Stomach (tissue), 9 donors: Measurements from ENCODE around the gene STK11IP. TPM values are rescaled to one million over a fixed set of nuclear protein-coding genes. Genes with fewer than 3 reads are reported as not detected.

Experiments used
- DNase-seq, 2 donors: peaks; one replicate each; pipeline versions ENCODE4 v3.0.0 to v3.0.0-alpha.2; 2013 to 2019
- H3K27ac ChIP-seq, 5 donors: fragments of 200-600 bp in 4 of 5; sonication (generic) in 4 of 5; one replicate each; pipeline ENCODE4 v1.5.1; 2013 to 2019; ENCODE audit warnings: mild to moderate bottlenecking in 1 of 5, moderate library complexity in 1 of 5
- H3K27me3 ChIP-seq, 3 donors: fragments of 200-600 bp; sonication (generic); one replicate each; pipeline ENCODE4 v1.5.1; 2017 to 2019; ENCODE audit warnings: mixed run types in 1 of 3
- H3K36me3 ChIP-seq, 4 donors: fragments of 200-600 bp; sonication (generic); 1 replicate in 3 of 4; 2 replicates in 1 of 4; pipeline ENCODE4 v1.5.1; 2016 to 2019
- H3K4me1 ChIP-seq, 4 donors: fragments of 200-600 bp; sonication (generic); one replicate each; pipeline ENCODE4 v1.5.1; 2016 to 2019
- H3K4me3 ChIP-seq, 4 donors: fragments of 200-600 bp; sonication (generic) in 3 of 4; one replicate each; pipeline ENCODE4 v1.5.1; 2016 to 2019; ENCODE audit warnings: mild to moderate bottlenecking in 1 of 4
- H3K9me3 ChIP-seq, 4 donors: fragments of 200-600 bp; sonication (generic); one replicate each; pipeline ENCODE4 v1.5.1; 2016 to 2019
- CTCF ChIP-seq, 7 experiments: fragments of 450-650 bp in 4 of 7; fragments of 200-600 bp in 3 of 7; sonication (generic) in 3 of 7; IDR thresholded peaks; one replicate each; pipeline ENCODE4 v1.5.1; 2016 to 2019; ENCODE audit warnings: antibody characterized with exemption in 7 of 7, control low read depth in 2 of 7, mild to moderate bottlenecking in 1 of 7
- EP300 ChIP-seq: sonication (generic); formaldehyde crosslinking; IDR thresholded peaks from one replicate; pipeline ENCODE4 v1.6.1; 2017; ENCODE audit warnings: antibody characterized with exemption
- POLR2A ChIP-seq, 4 donors: fragments of 450-650 bp; IDR thresholded peaks; one replicate each; pipeline ENCODE4 v1.6.1; 2016; ENCODE audit warnings: antibody characterized with exemption in 4 of 4, control low read depth in 2 of 4, mild to moderate bottlenecking in 1 of 4, moderate library complexity in 1 of 4
- POLR2AphosphoS5 ChIP-seq, 3 donors: sonication (generic); formaldehyde crosslinking; IDR thresholded peaks; one replicate each; pipeline ENCODE4 v1.6.1; 2016; ENCODE audit warnings: antibody characterized with exemption in 3 of 3
- WGBS, 5 donors: extraction: QIAGEN DNeasy Blood & Tissue Kit in 3 of 5; methylation state at CpG; one replicate each; pipeline versions ENCODE4 v1.1.5 to v1.1.7; 2013 to 2018; 5-methylcytosine and 5-hydroxymethylcytosine counted together
- intact Hi-C: fragments of 100-400 bp; cut with DNase I; formaldehyde crosslinking; loops from one replicate; pipeline ENCODE4 v1.15.1; 2023; ENCODE audit warnings: low total_unique reads
- polyA plus RNA-seq, 3 donors: library from polyadenylated mRNA; stranded (reverse); fragments of 200-250 nt; gene quantifications; one replicate each; pipeline ENCODE4 v1.2.3, GENCODE V29; 2013
- total RNA-seq, 5 donors: library from RNA; depleted of rRNA; stranded (reverse); fragments of >200 nt; gene quantifications; one replicate each; pipeline versions ENCODE4 v1.1.0 to v1.2.3, GENCODE V29; 2014 to 2016
- donor health status: healthy with polysubstance abuse.
- donor health status: Bipolar disorder and iron deficiency.
- donor health status: healthy.

Gene STK11IP
- total and polyA plus RNA-seq, 8 donors, result 6.8 to 89.5 (median 14.6) TPM

GRCh38 chr2:219603771-219604170 is 6.1 kb downstream of the STK11IP start:
- no peak overlapping the region for H3K27ac ChIP-seq
- TF ChIP-seq EP300, result no peak
- TF ChIP-seq CTCF (IDR thresholded peaks at IDR 0.05), result no peak
- TF ChIP-seq POLR2A (IDR thresholded peaks at IDR 0.05), result no peak
- TF ChIP-seq POLR2AphosphoS5 (IDR thresholded peaks at IDR 0.05), result no peak
- DNase-seq, result no peak
- WGBS, 5 donors, result 86 to 93% (median 89%) methylated on average over 5 of the region's 5 CpGs
- no peaks in the 10 kb centered on the region for H3K27me3 ChIP-seq
- peaks cover 42 to 82% (median 80%) of the 10 kb centered on the region in 4 donors for H3K36me3 ChIP-seq
- peaks cover 0 to 3% (median under 1%) of the 10 kb centered on the region in 4 donors for H3K4me1 ChIP-seq
- intact Hi-C loops, result no loop called here
- H3K4me3 ChIP-seq, result no peak overlapping the region
- no peaks in the 10 kb centered on the region for H3K9me3 ChIP-seq

GRCh38 chr2:219605607-219605954 is 7.9 kb downstream of the STK11IP start:
- Histone ChIP-seq H3K9me3 (no peaks in the 10 kb centered on the region), H3K27ac (no peak overlapping the region), H3K36me3 (peaks cover 51 to 99% (median 96%) of the 10 kb centered on the region in 4 donors), H3K27me3 (no peaks in the 10 kb centered on the region), H3K4me3 (no peak overlapping the region), H3K4me1 (no peaks in the 10 kb centered on the region)
- no peak for DNase-seq
- WGBS, 5 donors, result 82 to 94% (median 94%) methylated on average over 6 of the region's 6 CpGs
- no peak for TF ChIP-seq POLR2A (IDR thresholded peaks at IDR 0.05)
- no peak for TF ChIP-seq EP300
- no peak for TF ChIP-seq CTCF (IDR thresholded peaks at IDR 0.05)
- no peak for TF ChIP-seq POLR2AphosphoS5 (IDR thresholded peaks at IDR 0.05)
- intact Hi-C loops, result no loop called here

GRCh38 chr2:219607931-219608330 is 10.3 kb downstream of the STK11IP start:
- TF ChIP-seq POLR2A (IDR thresholded peaks at IDR 0.05) (no peak), EP300 (no peak), CTCF (IDR thresholded peaks at IDR 0.05) (no peak), POLR2AphosphoS5 (IDR thresholded peaks at IDR 0.05) (no peak)
- no peaks in the 10 kb centered on the region for H3K27me3 ChIP-seq
- no peak for DNase-seq
- peaks cover 55 to 98% (median 94%) of the 10 kb centered on the region in 4 donors for H3K36me3 ChIP-seq
- no peaks in the 10 kb centered on the region for H3K4me1 ChIP-seq
- H3K27ac ChIP-seq, result no peak overlapping the region
- no peak overlapping the region for H3K4me3 ChIP-seq
- WGBS, 5 donors, result 89 to 94% (median 93%) methylated on average over 13 to 15 of the region's 15 CpGs
- intact Hi-C loops, result no loop called here
- no peaks in the 10 kb centered on the region for H3K9me3 ChIP-seq

GRCh38 chr2:219608399-219608964 is 10.8 kb downstream of the STK11IP start:
- no peak overlapping the region for H3K4me3 ChIP-seq
- intact Hi-C loops, result no loop called here
- H3K36me3 ChIP-seq, result peaks cover 55 to 94% (median 89%) of the 10 kb centered on the region in 4 donors
- TF ChIP-seq EP300, result no peak
- no peak for DNase-seq
- 79 to 92% (median 88%) methylated on average over 9 to 15 of the region's 15 CpGs for WGBS, 5 donors
- H3K27me3 ChIP-seq, result no peaks in the 10 kb centered on the region
- no peaks in the 10 kb centered on the region for H3K9me3 ChIP-seq
- no peaks in the 10 kb centered on the region for H3K4me1 ChIP-seq
- H3K27ac ChIP-seq, result no peak overlapping the region

GRCh38 chr2:219609149-219609750 is 11.6 kb downstream of the STK11IP start:
- intact Hi-C loops, result no loop called here
- Histone ChIP-seq H3K4me3 (no peak overlapping the region), H3K36me3 (peaks cover 56 to 94% (median 89%) of the 10 kb centered on the region in 4 donors), H3K27me3 (no peaks in the 10 kb centered on the region), H3K27ac (no peak overlapping the region), H3K4me1 (no peaks in the 10 kb centered on the region), H3K9me3 (no peaks in the 10 kb centered on the region)
- TF ChIP-seq CTCF (IDR thresholded peaks at IDR 0.05) (no peak), EP300 (no peak), POLR2A (IDR thresholded peaks at IDR 0.05) (no peak), POLR2AphosphoS5 (IDR thresholded peaks at IDR 0.05) (no peak)
- DNase-seq, result no peak
- WGBS, 5 donors, result 83 to 92% (median 90%) methylated on average over 8 to 13 of the region's 13 CpGs
